AG09309 (cell line): ENCODE measurements around the gene HEATR5B.

ENCODE experiments used
- DNase-seq: peaks from one replicate; pipeline ENCODE4 v3.0.0-alpha.2; 2010; ENCODE audit warnings: low read depth
- H3K4me3 ChIP-seq: 2 replicates; pipeline ENCODE4 v1.5.1; 2011; ENCODE audit warnings: mild to moderate bottlenecking, low read depth, low read length, moderate library complexity; ENCODE audit not compliant: control insufficient read depth
- CTCF ChIP-seq: IDR thresholded peaks from 2 replicates; pipeline ENCODE4 v1.5.1; 2011; ENCODE audit warnings: mild to moderate bottlenecking, low read depth, low read length, inconsistent platforms; ENCODE audit not compliant: insufficient read depth, control insufficient read depth; ENCODE audit errors: missing control alignments

Gene HEATR5B

GRCh38 chr2:37110306-37111212, 26.4 kb upstream of the HEATR5B start:
- no peak for TF ChIP-seq CTCF
- no peak overlapping the region for H3K4me3 ChIP-seq
- no peak for DNase-seq

- DNase-seq = no peak
- no peak for TF ChIP-seq CTCF
- H3K4me3 ChIP-seq = no peak overlapping the region
Observed at GRCh38 chr2:37109523-37109922, 25.4 kb upstream of the HEATR5B start.

GRCh38 chr2:37105150-37105549, 21.0 kb upstream of the HEATR5B start:
- no peak for TF ChIP-seq CTCF
- no peak for DNase-seq

GRCh38 chr2:37104178-37104577, 20.0 kb upstream of the HEATR5B start:
- no peak for TF ChIP-seq CTCF
- no peak overlapping the region for H3K4me3 ChIP-seq
- no peak for DNase-seq

More at GRCh38 chr2:37105150-37105549, 21.0 kb upstream of the HEATR5B start:
- no peak overlapping the region for H3K4me3 ChIP-seq

- TF ChIP-seq CTCF = no peak
- no peak for DNase-seq
- H3K4me3 ChIP-seq = no peak overlapping the region
Observed at GRCh38 chr2:37102588-37102987, 18.4 kb upstream of the HEATR5B start.

- TF ChIP-seq CTCF = no peak
- no peak overlapping the region for H3K4me3 ChIP-seq
- DNase-seq = no peak
Observed at GRCh38 chr2:37100054-37100453, 15.9 kb upstream of the HEATR5B start.
